GM12878 (cell line): ENCODE results near the gene UAP1L1. TPM values are rescaled to one million over a fixed set of nuclear protein-coding genes. Genes with fewer than 3 reads are reported as not detected.

Experiments
- ATAC-seq: fragments of 200-7000 bp; cut with Tn5 transposase; 3 replicates; pipeline ENCODE4 v1.9.1; 2020; ENCODE audit warnings: mild to moderate bottlenecking, moderate library complexity
- BruUV-seq: library from RNA; stranded (reverse); fragments of 400-500 nt; replicated peaks from 2 replicates; lab custom pipeline; 2021; lab: Mats Ljungman, UMichigan
- CTCF ChIA-PET: fragments of 300-600 bp; sonication (Branson Sonifier 250); formaldehyde crosslinking; extraction: SDS; loops from one replicate; lab custom pipeline; 2021; ENCODE audit warnings: inconsistent platforms; lab: Yijun Ruan, JAX
- POLR2A ChIA-PET: fragments of 350-600 bp; formaldehyde crosslinking; extraction: SDS; loops from one replicate; lab custom pipeline; 2021; ENCODE audit warnings: inconsistent platforms; lab: Charles Lee
- RAD21 ChIA-PET: fragments of 300-600 bp; sonication (Branson Sonifier 250); formaldehyde crosslinking; loops from one replicate; lab custom pipeline; 2023; ENCODE audit warnings: antibody characterized with exemption; ENCODE audit not compliant: unreplicated experiment; lab: Charles Lee
- SMC1A ChIA-PET: fragments of 300-600 bp; sonication (Branson Sonifier 250); formaldehyde crosslinking; loops from one replicate; lab custom pipeline; 2023; ENCODE audit not compliant: unreplicated experiment, uncharacterized antibody; lab: Charles Lee
- DNase-seq: peaks from one replicate; pipeline ENCODE4 v3.0.0-alpha.2; 2011; ENCODE audit warnings: low read depth, low spot score
- FAIRE-seq: peaks from 3 replicates; lab custom pipeline; 2011; peaks lifted over from hg19 to GRCh38; lab: Jason Lieb, UNC
- H2AFZ ChIP-seq: 2 replicates; pipeline ENCODE4 v1.6.0; 2011; ENCODE audit warnings: low read depth, low read length, control low read depth; ENCODE audit not compliant: control insufficient read depth
- H3K27ac ChIP-seq: 2 replicates; pipeline ENCODE4 v1.5.1; 2011; ENCODE audit warnings: control low read depth; ENCODE audit not compliant: control insufficient read depth, insufficient read depth
- H3K27me3 ChIP-seq, 2 experiments: replicated peaks in 1 of 2; 2 replicates each; pipeline versions ENCODE4 v1.6.0 to v1.6.1; 2011; ENCODE audit warnings: low read length in 1 of 2; ENCODE audit not compliant: control insufficient read depth in 2 of 2, insufficient read depth in 2 of 2
- H3K36me3 ChIP-seq, 2 experiments: 2 replicates each; pipeline ENCODE4 v1.5.1; 2011; ENCODE audit warnings: low read length in 1 of 2; ENCODE audit not compliant: control insufficient read depth in 2 of 2, insufficient read depth in 2 of 2
- H3K4me1 ChIP-seq: 2 replicates; pipeline ENCODE4 v1.6.1; 2011; ENCODE audit warnings: mild to moderate bottlenecking, low read length, moderate library complexity, mixed read lengths; ENCODE audit not compliant: control insufficient read depth, insufficient read depth
- H3K4me2 ChIP-seq: 2 replicates; pipeline ENCODE4 v1.6.0; 2011; ENCODE audit warnings: control low read depth; ENCODE audit not compliant: control insufficient read depth, insufficient read depth
- H3K4me3 ChIP-seq: fragments of 200-600 bp; sonication (generic); 2 replicates; pipeline ENCODE4 v1.5.1; 2016
- H3K79me2 ChIP-seq: 2 replicates; pipeline ENCODE4 v1.6.0; 2011; ENCODE audit warnings: low read length; ENCODE audit not compliant: control insufficient read depth, insufficient read depth
- H3K9ac ChIP-seq: 2 replicates; pipeline ENCODE4 v1.8.0; 2011; ENCODE audit warnings: low read length, control low read depth, mixed read lengths; ENCODE audit not compliant: control insufficient read depth, insufficient read depth
- H3K9me3 ChIP-seq: replicated peaks from 3 replicates; pipeline ENCODE4 v1.5.1; 2011; ENCODE audit warnings: mild to moderate bottlenecking, low read length; ENCODE audit not compliant: control insufficient read depth, insufficient read depth
- H4K20me1 ChIP-seq: 2 replicates; pipeline ENCODE4 v1.6.0; 2011; ENCODE audit not compliant: control insufficient read depth, insufficient read depth
- ASH2L ChIP-seq: fragments of 300-600, 200-600 bp; sonication (generic); IDR thresholded peaks from 2 replicates; pipeline ENCODE4 v1.6.1; 2017; ENCODE audit warnings: low read depth, mild to moderate bottlenecking, borderline replicate concordance
- BHLHE40 ChIP-seq, 2 experiments: fragments of 450-650 bp in 1 of 2; IDR thresholded peaks; 2 replicates each; pipeline ENCODE4 v1.6.1; 2011 to 2017; ENCODE audit warnings: low read depth in 2 of 2, borderline replicate concordance in 1 of 2, improper control_type of control experiment in 1 of 2, low read length in 1 of 2, mild to moderate bottlenecking in 1 of 2
- BMI1 ChIP-seq: fragments of 450-650 bp; IDR thresholded peaks from 2 replicates; pipeline ENCODE4 v1.6.1; 2016; ENCODE audit warnings: mild to moderate bottlenecking, moderate library complexity, borderline replicate concordance
- CBFB ChIP-seq: IDR thresholded peaks from 2 replicates; pipeline ENCODE4 v1.6.1; 2016; ENCODE audit warnings: antibody characterized with exemption, low read depth
- DPF2 ChIP-seq: fragments of 450-650 bp; IDR thresholded peaks from 2 replicates; pipeline ENCODE4 v1.6.1; 2017; ENCODE audit warnings: mild to moderate bottlenecking
- GATAD2B ChIP-seq: fragments of 450-650 bp; conservative IDR thresholded peaks from 2 replicates; pipeline ENCODE4 v1.6.1; 2017; ENCODE audit warnings: low read depth, mild to moderate bottlenecking, moderate library complexity
- HCFC1 ChIP-seq: fragments of 150-350 bp; IDR thresholded peaks from 2 replicates; pipeline ENCODE4 v1.6.1; 2014; ENCODE audit warnings: low read length
- IRF4 ChIP-seq: IDR thresholded peaks from 2 replicates; pipeline ENCODE4 v1.6.1; 2011; ENCODE audit warnings: low read depth, low read length
- NRF1 ChIP-seq: conservative IDR thresholded peaks from 2 replicates; pipeline ENCODE4 v1.6.1; 2011; ENCODE audit warnings: mild to moderate bottlenecking, low read depth, low read length, improper control_type of control experiment
- RAD51 ChIP-seq: fragments of 450-650 bp; IDR thresholded peaks from 2 replicates; pipeline ENCODE4 v1.6.1; 2016; ENCODE audit warnings: moderate library complexity, mild to moderate bottlenecking, inconsistent platforms
- SMAD5 ChIP-seq: IDR thresholded peaks from 2 replicates; pipeline ENCODE4 v1.6.1; 2016; ENCODE audit warnings: antibody characterized with exemption, low read depth
- SUZ12 ChIP-seq: fragments of 200-600 bp; sonication (generic); IDR thresholded peaks from one replicate; pipeline ENCODE4 v1.6.1; 2018; ENCODE audit warnings: antibody characterized with exemption, mild to moderate bottlenecking; ENCODE audit not compliant: unreplicated experiment
- TAF1 ChIP-seq: IDR thresholded peaks from 2 replicates; pipeline ENCODE4 v1.6.1; 2011; ENCODE audit warnings: mild to moderate bottlenecking, low read depth, low read length, borderline replicate concordance
- USF2 ChIP-seq: IDR thresholded peaks from 2 replicates; pipeline ENCODE4 v1.6.1; 2011; ENCODE audit warnings: low read depth, low read length, improper control_type of control experiment, borderline replicate concordance
- YBX1 ChIP-seq: fragments of 450-650 bp; IDR thresholded peaks from 2 replicates; pipeline ENCODE4 v1.6.1; 2016; ENCODE audit warnings: antibody characterized with exemption
- YY1 ChIP-seq: IDR thresholded peaks from 2 replicates; pipeline ENCODE4 v1.6.1; 2011; ENCODE audit warnings: low read depth, mild to moderate bottlenecking, low read length
- WGBS: methylation state at CpG from one replicate; pipeline ENCODE4 v1.1.6; 2016; ENCODE audit warnings: low lambda C conversion rate; ENCODE audit not compliant: insufficient replicate concordance, insufficient coverage; ENCODE audit errors: missing lambda C conversion rate; 5-methylcytosine and 5-hydroxymethylcytosine counted together
- in situ Hi-C: fragments of 300-500 bp; cut with MboI; formaldehyde crosslinking; loops from 9 replicates; pipeline ENCODE4 v1.14.3; 2018; ENCODE audit warnings: mixed read lengths
- intact Hi-C: fragments of 100-400 bp; cut with micrococcal nuclease; formaldehyde crosslinking; loops from one replicate; pipeline ENCODE4 v1.14.2; 2022; ENCODE audit not compliant: unreplicated experiment
- polyA plus RNA-seq, 11 experiments: library from polyadenylated mRNA; depleted of rRNA in 4 of 11; unstranded in 6 of 11; stranded (reverse) in 5 of 11; fragments of >200 nt; fragmentation: Nextera tagmentation in 4 of 11; fragmentation: Illumina TruSeq in 1 of 11; extraction: Ambion mirVana in 4 of 11; extraction: Trizol in 1 of 11; gene quantifications; 1 replicate in 1 of 11; 2 replicates in 10 of 11; pipeline versions ENCODE4 v1.2.1 to v1.2.3, GENCODE V29; 2011 to 2016; ENCODE audit warnings: inconsistent platforms in 2 of 11, missing spikeins in 2 of 11, low read depth in 1 of 11
- total RNA-seq, 4 experiments: library from RNA; depleted of rRNA in 3 of 4; stranded (reverse); fragments of >200 nt in 3 of 4; fragmentation: Illumina TruSeq in 1 of 4; extraction: Trizol in 1 of 4; gene quantifications; 2 replicates each; pipeline versions ENCODE4 v1.2.1 to v1.2.3, GENCODE V29; 2013 to 2021
- TF ChIP-seq, protein P1 (sequence below): fragments of 450-650 bp; IDR thresholded peaks from 2 replicates; pipeline ENCODE4 v1.6.1; 2018; ENCODE audit warnings: borderline replicate concordance, mild to moderate bottlenecking; ENCODE audit not compliant: partially characterized antibody
- TF ChIP-seq, protein P2 (sequence below): fragments of 450-650 bp; IDR thresholded peaks from 2 replicates; pipeline ENCODE4 v1.6.1; 2017; ENCODE audit warnings: mild to moderate bottlenecking, low read depth, inconsistent platforms; ENCODE audit not compliant: poor library complexity, severe bottlenecking

Gene UAP1L1
- total and polyA plus RNA-seq, 10 of the 15 experiments (the other 5 are each of a cell fraction or from before 2014, with no cell fraction given) = 0.29 to 15.7 (median 5.8) TPM

GRCh38 chr9:137089232-137089947 is 12.1 kb downstream of the UAP1L1 start:
- Histone ChIP-seq H3K9me3 (no peaks in the 10 kb centered on the region), H3K27ac (no peak overlapping the region), H3K4me3 (no peak overlapping the region), H3K4me2 (no peak overlapping the region), H3K4me1 (peaks cover 11% of the 10 kb centered on the region), H2AFZ (no peak overlapping the region), H3K36me3 (peaks cover 0 to 3% of the 10 kb centered on the region in 2 experiments; a peak in 1 of 4 replicates), H4K20me1 (no peaks in the 10 kb centered on the region), H3K9ac (peak overlapping the region; percentile 11; the same call in 1 of the 2 replicates), H3K27me3 (no peaks in the 10 kb centered on the region), H3K79me2 (peaks cover 10% of the 10 kb centered on the region)
- in situ Hi-C loops = no loop called here
- ATAC-seq (no peak), DNase-seq (no peak), FAIRE-seq (no peak)
- intact Hi-C loops = no loop called here
- RAD21 ChIA-PET = interaction anchor here (0.6 kb wide), 1 partner anchor 29 kb away, joined by 4 read pairs; no protein-coding TSS in a partner anchor
- SMC1A ChIA-PET = no interaction called here
- POLR2A ChIA-PET = interaction anchor here (1.2 to 1.5 kb wide), 3 partner anchors 19 to 61 kb away, joined by 3 to 7 read pairs (median 6); partner anchors contain the start of gene SAPCD2
- 77% methylated on average over 11 of the region's 11 CpGs for WGBS
- no TSS peak for BruUV-seq
- TF ChIP-seq SMAD5 = no peak
- TF ChIP-seq RAD51 = no peak
- no peak for TF ChIP-seq HCFC1
- no peak for TF ChIP-seq SUZ12
- no peak for TF ChIP-seq ASH2L
- TF ChIP-seq IRF4 = no peak
- TF ChIP-seq, protein P1, sequence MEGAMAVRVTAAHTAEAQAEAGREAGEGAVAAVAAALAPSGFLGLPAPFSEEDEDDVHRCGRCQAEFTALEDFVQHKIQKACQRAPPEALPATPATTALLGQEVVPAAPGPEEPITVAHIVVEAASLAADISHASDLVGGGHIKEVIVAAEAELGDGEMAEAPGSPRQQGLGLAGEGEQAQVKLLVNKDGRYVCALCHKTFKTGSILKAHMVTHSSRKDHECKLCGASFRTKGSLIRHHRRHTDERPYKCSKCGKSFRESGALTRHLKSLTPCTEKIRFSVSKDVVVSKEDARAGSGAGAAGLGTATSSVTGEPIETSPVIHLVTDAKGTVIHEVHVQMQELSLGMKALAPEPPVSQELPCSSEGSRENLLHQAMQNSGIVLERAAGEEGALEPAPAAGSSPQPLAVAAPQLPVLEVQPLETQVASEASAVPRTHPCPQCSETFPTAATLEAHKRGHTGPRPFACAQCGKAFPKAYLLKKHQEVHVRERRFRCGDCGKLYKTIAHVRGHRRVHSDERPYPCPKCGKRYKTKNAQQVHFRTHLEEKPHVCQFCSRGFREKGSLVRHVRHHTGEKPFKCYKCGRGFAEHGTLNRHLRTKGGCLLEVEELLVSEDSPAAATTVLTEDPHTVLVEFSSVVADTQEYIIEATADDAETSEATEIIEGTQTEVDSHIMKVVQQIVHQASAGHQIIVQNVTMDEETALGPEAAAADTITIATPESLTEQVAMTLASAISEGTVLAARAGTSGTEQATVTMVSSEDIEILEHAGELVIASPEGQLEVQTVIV = no peak
- no peak for TF ChIP-seq YBX1
- TF ChIP-seq BHLHE40 (IDR thresholded peaks at IDR 0.05; ENCODE audit: borderline replicate concordance in 1 of 2, low read depth in 2 of 2, low read length in 1 of 2) = no peak
- TF ChIP-seq, protein P2, sequence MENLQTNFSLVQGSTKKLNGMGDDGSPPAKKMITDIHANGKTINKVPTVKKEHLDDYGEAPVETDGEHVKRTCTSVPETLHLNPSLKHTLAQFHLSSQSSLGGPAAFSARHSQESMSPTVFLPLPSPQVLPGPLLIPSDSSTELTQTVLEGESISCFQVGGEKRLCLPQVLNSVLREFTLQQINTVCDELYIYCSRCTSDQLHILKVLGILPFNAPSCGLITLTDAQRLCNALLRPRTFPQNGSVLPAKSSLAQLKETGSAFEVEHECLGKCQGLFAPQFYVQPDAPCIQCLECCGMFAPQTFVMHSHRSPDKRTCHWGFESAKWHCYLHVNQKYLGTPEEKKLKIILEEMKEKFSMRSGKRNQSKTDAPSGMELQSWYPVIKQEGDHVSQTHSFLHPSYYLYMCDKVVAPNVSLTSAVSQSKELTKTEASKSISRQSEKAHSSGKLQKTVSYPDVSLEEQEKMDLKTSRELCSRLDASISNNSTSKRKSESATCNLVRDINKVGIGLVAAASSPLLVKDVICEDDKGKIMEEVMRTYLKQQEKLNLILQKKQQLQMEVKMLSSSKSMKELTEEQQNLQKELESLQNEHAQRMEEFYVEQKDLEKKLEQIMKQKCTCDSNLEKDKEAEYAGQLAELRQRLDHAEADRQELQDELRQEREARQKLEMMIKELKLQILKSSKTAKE = no peak
- TF ChIP-seq BMI1 = no peak
- TF ChIP-seq USF2 = no peak
- TF ChIP-seq TAF1 = no peak
- TF ChIP-seq GATAD2B = no peak
- TF ChIP-seq DPF2 = no peak
- TF ChIP-seq CBFB = no peak
- no peak for TF ChIP-seq NRF1
- TF ChIP-seq YY1 = no peak
- CTCF ChIA-PET = interaction anchor here (1.1 to 1.6 kb wide), 4 partner anchors 21 to 147 kb away, joined by 3 to 9 read pairs (median 4); no protein-coding TSS in a partner anchor
